H1 (cell line): ENCODE results near the gene PCYT2. TPM values are rescaled to one million over a fixed set of nuclear protein-coding genes. Genes with fewer than 3 reads are reported as not detected.

Experiments used
- CTCF ChIA-PET: fragments of 300-600 bp; sonication (Branson Sonifier 250); formaldehyde crosslinking; loops from one replicate; lab custom pipeline; 2021; ENCODE audit not compliant: partially characterized antibody; lab: Charles Lee
- POLR2A ChIA-PET: fragments of 300-600 bp; sonication (Branson Sonifier 250); formaldehyde crosslinking; loops from one replicate; lab custom pipeline; 2021; ENCODE audit warnings: inconsistent platforms; ENCODE audit not compliant: partially characterized antibody; lab: Charles Lee
- DNase-seq, 2 experiments: peaks; one replicate each; pipeline versions ENCODE4 v3.0.0 to v3.0.0-alpha.2; 2010 to 2022; ENCODE audit warnings: low spot score in 2 of 2, low read depth in 1 of 2, mixed read lengths in 1 of 2
- FAIRE-seq: peaks from 2 replicates; lab custom pipeline; 2011; peaks lifted over from hg19 to GRCh38; lab: Jason Lieb, UNC
- H2AFZ ChIP-seq: 2 replicates; pipeline ENCODE4 v1.8.1; 2012; ENCODE audit warnings: low read length, inconsistent platforms
- H2AK5ac ChIP-seq: 2 replicates; pipeline ENCODE4 v1.6.1; 2013; ENCODE audit warnings: low read depth, low read length
- H2BK120ac ChIP-seq: replicated peaks from 2 replicates; pipeline ENCODE3; 2013; ENCODE audit warnings: low read depth, low read length, inconsistent platforms
- H2BK12ac ChIP-seq: 2 replicates; pipeline ENCODE4 v1.6.1; 2013; ENCODE audit warnings: low read depth, low read length
- H2BK15ac ChIP-seq: 2 replicates; pipeline ENCODE4 v1.6.1; 2013; ENCODE audit warnings: low read length
- H2BK20ac ChIP-seq: 2 replicates; pipeline ENCODE4 v1.6.1; 2013; ENCODE audit warnings: low read length
- H2BK5ac ChIP-seq: 2 replicates; pipeline ENCODE4 v1.6.1; 2013; ENCODE audit warnings: low read depth, low read length
- H3K14ac ChIP-seq: 2 replicates; pipeline ENCODE4 v1.6.1; 2013; ENCODE audit warnings: inconsistent platforms; ENCODE audit not compliant: insufficient read length
- H3K18ac ChIP-seq: 2 replicates; pipeline ENCODE4 v1.6.1; 2013; ENCODE audit warnings: low read length; ENCODE audit errors: extremely low read depth
- H3K23ac ChIP-seq: 2 replicates; pipeline ENCODE4 v1.6.1; 2013; ENCODE audit warnings: inconsistent platforms; ENCODE audit not compliant: insufficient read length
- H3K23me2 ChIP-seq: 2 replicates; pipeline ENCODE4 v1.6.1; 2013; ENCODE audit warnings: low read depth, low read length
- H3K27ac ChIP-seq: 2 replicates; pipeline ENCODE4 v1.6.1; 2011; ENCODE audit warnings: low read depth, low read length, inconsistent platforms
- H3K27me3 ChIP-seq, 4 experiments: replicated peaks in 1 of 4; 1 replicate in 1 of 4; 2 replicates in 3 of 4; pipeline versions ENCODE4 v1.6.1 to v1.8.1; 2011 to 2013; ENCODE audit warnings: low read length in 3 of 4, mild to moderate bottlenecking in 3 of 4, inconsistent platforms in 2 of 4, mixed read lengths in 2 of 4, moderate library complexity in 1 of 4; ENCODE audit not compliant: control insufficient read depth in 3 of 4, insufficient read depth in 3 of 4; ENCODE audit errors: extremely low read depth in 1 of 4
- H3K36me3 ChIP-seq, 4 experiments: 2 replicates each; pipeline versions ENCODE4 v1.6.1 to v1.8.1; 2011 to 2013; ENCODE audit warnings: mild to moderate bottlenecking in 4 of 4, low read length in 3 of 4, moderate library complexity in 2 of 4, control low read depth in 1 of 4, inconsistent platforms in 1 of 4; ENCODE audit not compliant: insufficient read depth in 4 of 4, control insufficient read depth in 2 of 4
- H3K4ac ChIP-seq: replicated peaks from 2 replicates; pipeline ENCODE3; 2013; ENCODE audit warnings: low read length, low read depth, mixed read lengths, inconsistent platforms; ENCODE audit not compliant: insufficient read length
- H3K4me1 ChIP-seq, 4 experiments: replicated peaks in 1 of 4; 1 replicate in 1 of 4; 2 replicates in 3 of 4; pipeline versions ENCODE4 v1.6.1 to v1.8.1; 2011 to 2013; ENCODE audit warnings: low read length in 3 of 4, inconsistent platforms in 2 of 4, mixed read lengths in 1 of 4; ENCODE audit not compliant: insufficient read depth in 4 of 4, control insufficient read depth in 3 of 4
- H3K4me2 ChIP-seq, 2 experiments: 2 replicates each; pipeline versions ENCODE4 v1.6.1 to v1.8.1; 2011 to 2013; ENCODE audit warnings: low read depth in 2 of 2, low read length in 2 of 2, control low read depth in 1 of 2, inconsistent platforms in 1 of 2, mild to moderate bottlenecking in 1 of 2; ENCODE audit not compliant: insufficient read depth in 1 of 2
- H3K4me3 ChIP-seq, 4 experiments: fragments of 200-600, 300-600 bp in 1 of 4; sonication (generic), shearing (Covaris generic), sonication (Bioruptor Twin) in 1 of 4; 2 replicates each; pipeline versions ENCODE4 v1.5.1 to v1.8.1; 2011 to 2016; ENCODE audit warnings: low read length in 4 of 4, low read depth in 3 of 4, control low read depth in 2 of 4, inconsistent platforms in 2 of 4, mild to moderate bottlenecking in 2 of 4, mixed read lengths in 1 of 4, moderate library complexity in 1 of 4; ENCODE audit not compliant: insufficient read depth in 2 of 4; ENCODE audit errors: extremely low read depth in 1 of 4
- H3K56ac ChIP-seq: replicated peaks from 2 replicates; pipeline ENCODE3; 2013; ENCODE audit warnings: low read depth, mild to moderate bottlenecking, mixed read lengths, low read length, inconsistent platforms; ENCODE audit not compliant: insufficient read length
- H3K79me1 ChIP-seq: 2 replicates; pipeline ENCODE4 v1.6.1; 2013; ENCODE audit warnings: low read depth, low read length, control low read depth
- H3K79me2 ChIP-seq, 2 experiments: 2 replicates each; pipeline versions ENCODE4 v1.6.1 to v1.8.1; 2012 to 2013; ENCODE audit warnings: low read length in 2 of 2, mild to moderate bottlenecking in 2 of 2, inconsistent platforms in 1 of 2; ENCODE audit not compliant: insufficient read depth in 2 of 2, control insufficient read depth in 1 of 2
- H3K9ac ChIP-seq, 4 experiments: replicated peaks in 1 of 4; 1 replicate in 1 of 4; 2 replicates in 3 of 4; pipeline versions ENCODE4 v1.6.1 to v1.8.1; 2011 to 2013; ENCODE audit warnings: low read depth in 3 of 4, low read length in 3 of 4, control low read depth in 2 of 4, mild to moderate bottlenecking in 2 of 4, moderate library complexity in 2 of 4, inconsistent platforms in 1 of 4; ENCODE audit errors: extremely low read depth in 1 of 4
- H3K9me3 ChIP-seq, 2 experiments: 2 replicates each; pipeline versions ENCODE4 v1.6.1 to v1.8.1; 2012 to 2013; ENCODE audit warnings: mild to moderate bottlenecking in 2 of 2, moderate library complexity in 2 of 2, control low read depth in 1 of 2, inconsistent platforms in 1 of 2, low read depth in 1 of 2, low read length in 1 of 2, mixed read lengths in 1 of 2; ENCODE audit not compliant: insufficient read depth in 2 of 2
- H4K20me1 ChIP-seq, 2 experiments: replicated peaks in 1 of 2; 2 replicates each; pipeline versions ENCODE3 to v1.8.1; 2011 to 2013; ENCODE audit warnings: inconsistent platforms in 2 of 2, low read length in 2 of 2, mild to moderate bottlenecking in 1 of 2; ENCODE audit not compliant: insufficient read depth in 2 of 2, control insufficient read depth in 1 of 2
- H4K5ac ChIP-seq: 2 replicates; pipeline ENCODE4 v1.6.1; 2013; ENCODE audit warnings: low read length, low read depth, mixed read lengths, inconsistent platforms; ENCODE audit not compliant: insufficient read length
- H4K8ac ChIP-seq: 2 replicates; pipeline ENCODE4 v1.8.0; 2013; ENCODE audit warnings: mild to moderate bottlenecking, moderate library complexity, low read length, inconsistent platforms; ENCODE audit not compliant: insufficient read depth; ENCODE audit errors: extremely low read depth
- H4K91ac ChIP-seq: replicated peaks from 2 replicates; pipeline ENCODE3; 2013; ENCODE audit warnings: low read length, mixed read lengths, inconsistent platforms; ENCODE audit not compliant: insufficient read length
- CBX5 ChIP-seq: fragments of 300-800, 300-1000 bp; sonication (generic); IDR thresholded peaks from 2 replicates; pipeline ENCODE4 v1.7.1; 2016; ENCODE audit warnings: antibody characterized with exemption, low read length, low read depth
- HDAC6 ChIP-seq: IDR thresholded peaks from one replicate; pipeline ENCODE4 v1.7.1; 2012; ENCODE audit warnings: low read depth, mild to moderate bottlenecking, inconsistent platforms, low read length, moderate library complexity
- JUND ChIP-seq: IDR thresholded peaks from 2 replicates; pipeline ENCODE4 v1.6.1; 2011; ENCODE audit warnings: mild to moderate bottlenecking, improper control_type of control experiment, low read length
- POU5F1 ChIP-seq: IDR thresholded peaks from 2 replicates; pipeline ENCODE4 v1.6.1; 2011; ENCODE audit warnings: low read depth, mild to moderate bottlenecking, low read length, moderate library complexity
- RBBP5 ChIP-seq: IDR thresholded peaks from 2 replicates; pipeline ENCODE4 v1.7.1; 2012; ENCODE audit warnings: low read depth, mild to moderate bottlenecking, inconsistent platforms, low read length, moderate library complexity, borderline replicate concordance
- SIN3A ChIP-seq, 2 experiments: IDR thresholded peaks in 1 of 2; conservative IDR thresholded peaks in 1 of 2; 2 replicates each; pipeline ENCODE4 v1.6.1; 2011 to 2012; ENCODE audit warnings: low read length in 2 of 2, improper control_type of control experiment in 1 of 2, low read depth in 1 of 2, mild to moderate bottlenecking in 1 of 2
- SP1 ChIP-seq: IDR thresholded peaks from 2 replicates; pipeline ENCODE4 v1.6.1; 2011; ENCODE audit warnings: low read depth, low read length
- TBP ChIP-seq: IDR thresholded peaks from 2 replicates; pipeline ENCODE4 v1.6.1; 2011; ENCODE audit warnings: low read depth, low read length, improper control_type of control experiment
- TCF12 ChIP-seq: IDR thresholded peaks from 2 replicates; pipeline ENCODE4 v1.6.1; 2011; ENCODE audit warnings: low read depth, mild to moderate bottlenecking, low read length
- WGBS, 2 experiments: shearing (Covaris generic) in 1 of 2; methylation state at CpG; one replicate each; pipeline versions ENCODE4 v1.1.6 to v1.1.7; 2013 to 2015; ENCODE audit warnings: low lambda C conversion rate in 2 of 2, mixed read lengths in 2 of 2, inconsistent platforms in 1 of 2, low coverage in 1 of 2, missing lambda C conversion rate in 1 of 2; ENCODE audit not compliant: insufficient replicate concordance in 2 of 2, insufficient coverage in 1 of 2, insufficient read length in 1 of 2; ENCODE audit errors: extremely low coverage in 1 of 2, missing lambda C conversion rate in 1 of 2; 5-methylcytosine and 5-hydroxymethylcytosine counted together
- polyA plus RNA-seq, 7 experiments: library from polyadenylated mRNA; depleted of rRNA in 3 of 7; stranded (reverse) in 5 of 7; unstranded in 2 of 7; fragments of >200 nt in 5 of 7; fragments of 200-250 nt in 2 of 7; gene quantifications; 1 replicate in 5 of 7; 2 replicates in 1 of 7; 4 replicates in 1 of 7; pipeline versions ENCODE4 v1.2.1 to v1.2.3, GENCODE V29; 2011 to 2013; ENCODE audit warnings: missing spikeins in 2 of 7, mixed read lengths in 2 of 7
- total RNA-seq: library from RNA; stranded (reverse); fragmentation: NEBNext Ultra II Directional; extraction: Animal tissue kit (Norgen Biotek cat#: 25700); gene quantifications from 2 replicates; pipeline ENCODE4 v1.2.1, GENCODE V29; 2021
- TF ChIP-seq, protein P1 (sequence below): IDR thresholded peaks from 2 replicates; pipeline ENCODE4 v1.6.1; 2012; ENCODE audit warnings: low read length, inconsistent platforms

PCYT2 gene
- total and polyA plus RNA-seq, 2 of the 8 experiments (the other 6 are each of a cell fraction or from before 2014, with no cell fraction given), result 29.9 to 31.3 TPM

DNA sequence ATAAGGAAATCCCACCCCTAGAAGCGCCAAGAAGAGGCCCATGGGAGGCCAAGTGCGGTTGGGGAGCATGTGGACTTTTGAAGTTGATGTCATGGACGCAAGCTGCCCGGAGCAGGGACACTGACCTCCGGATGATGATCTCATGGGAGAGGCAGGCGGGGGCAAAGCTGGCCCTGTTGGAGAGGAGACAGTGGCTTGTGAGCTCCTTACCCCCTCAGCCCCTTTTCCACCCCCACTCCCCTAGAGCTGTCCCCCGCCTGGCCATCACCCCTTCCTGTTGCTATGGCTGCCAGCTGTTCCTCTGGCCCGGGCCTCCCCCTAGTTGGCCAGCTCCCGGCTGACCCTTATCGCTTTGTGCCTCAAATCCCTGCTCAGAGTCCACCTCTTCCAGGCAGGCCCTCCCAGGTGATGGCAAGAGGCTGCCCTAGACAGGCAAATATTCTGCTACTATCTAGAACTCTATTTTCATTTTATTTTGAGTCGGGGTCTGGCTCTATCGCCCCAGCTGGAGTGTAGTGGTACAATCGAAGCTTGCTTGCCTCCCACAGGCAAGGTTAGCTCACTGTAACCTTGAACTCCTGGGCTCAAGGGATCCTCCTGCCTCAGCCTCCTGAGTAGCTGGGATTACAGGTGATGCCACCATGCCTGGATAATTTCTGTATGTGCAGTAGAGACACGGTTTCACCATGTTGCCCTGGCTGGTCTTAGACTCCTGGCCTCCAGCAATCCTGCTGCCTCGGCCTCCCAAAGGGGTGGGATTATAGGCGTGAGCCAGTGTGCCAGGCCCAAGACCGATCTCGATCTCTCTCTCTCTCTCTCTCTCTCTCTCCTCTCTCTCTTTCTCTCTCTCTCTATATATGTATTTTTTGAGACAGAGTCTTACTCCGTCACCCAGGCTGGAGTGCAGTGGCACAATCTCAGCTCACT lies 43.2 kb upstream of the PCYT2 start:
- no peak overlapping the region for H4K91ac ChIP-seq
- no peak overlapping the region for H3K56ac ChIP-seq
- H4K8ac ChIP-seq, result no peak overlapping the region; the same call in none of the 2 replicates
- peaks cover 0 to 2% (median 0%) of the 10 kb centered on the region in 4 experiments; a peak in 1 of 7 replicates for H3K4me1 ChIP-seq
- 85% methylated on average over 18 of the region's 19 CpGs; no CpG with 5 or more reads in 1 of the 2 experiments for WGBS, 2 experiments
- no peak overlapping the region for H3K23ac ChIP-seq
- FAIRE-seq, result no peak
- no peaks in the 10 kb centered on the region for H4K20me1 ChIP-seq
- H3K4ac ChIP-seq, result no peak overlapping the region
- H2BK15ac ChIP-seq, result no peak overlapping the region
- DNase-seq, result no peak
- H2BK120ac ChIP-seq, result no peak overlapping the region
- H3K36me3 ChIP-seq, result no peaks in the 10 kb centered on the region
- no peak overlapping the region for H2BK12ac ChIP-seq
- no peaks in the 10 kb centered on the region for H3K79me2 ChIP-seq
- CTCF ChIA-PET, result interaction anchor here (1.0 to 2.0 kb wide), 8 partner anchors 13 to 218 kb away, joined by 3 to 8 read pairs (median 4); partner anchors contain the start of gene PYCR1
- no peak overlapping the region for H2BK5ac ChIP-seq
- POLR2A ChIA-PET, result interaction anchor here (0.6 to 2.8 kb wide), 9 partner anchors 17 to 78 kb away, joined by 3 to 10 read pairs (median 5); partner anchors contain the start of genes ASPSCR1, MAFG and PYCR1
- H3K9me3 ChIP-seq, result no peaks in the 10 kb centered on the region
- no peaks in the 10 kb centered on the region for H3K23me2 ChIP-seq
- no peak overlapping the region for H3K4me3 ChIP-seq
- no peak overlapping the region for H3K4me2 ChIP-seq
- no peak overlapping the region for H2BK20ac ChIP-seq
- H3K9ac ChIP-seq, result no peak overlapping the region
- no peaks in the 10 kb centered on the region for H3K79me1 ChIP-seq
- H2AK5ac ChIP-seq, result no peak overlapping the region
- H3K14ac ChIP-seq, result no peak overlapping the region
- no peak overlapping the region for H4K5ac ChIP-seq
- H2AFZ ChIP-seq, result no peak overlapping the region
- H3K18ac ChIP-seq, result no peak overlapping the region
- H3K27me3 ChIP-seq, result peaks cover 17 to 39% (median 19%) of the 10 kb centered on the region in 4 experiments
- no peak for TF ChIP-seq POU5F1
- TF ChIP-seq SIN3A (conservative IDR thresholded peaks at IDR 0.05 in 1 of 2, IDR thresholded peaks at IDR 0.05 in 1 of 2; ENCODE audit: low read depth in 1 of 2, low read length in 2 of 2), result no peak
- no peak for TF ChIP-seq JUND
- no peak for TF ChIP-seq RBBP5
- no peak for TF ChIP-seq CBX5
- no peak for TF ChIP-seq HDAC6
- TF ChIP-seq, protein P1, sequence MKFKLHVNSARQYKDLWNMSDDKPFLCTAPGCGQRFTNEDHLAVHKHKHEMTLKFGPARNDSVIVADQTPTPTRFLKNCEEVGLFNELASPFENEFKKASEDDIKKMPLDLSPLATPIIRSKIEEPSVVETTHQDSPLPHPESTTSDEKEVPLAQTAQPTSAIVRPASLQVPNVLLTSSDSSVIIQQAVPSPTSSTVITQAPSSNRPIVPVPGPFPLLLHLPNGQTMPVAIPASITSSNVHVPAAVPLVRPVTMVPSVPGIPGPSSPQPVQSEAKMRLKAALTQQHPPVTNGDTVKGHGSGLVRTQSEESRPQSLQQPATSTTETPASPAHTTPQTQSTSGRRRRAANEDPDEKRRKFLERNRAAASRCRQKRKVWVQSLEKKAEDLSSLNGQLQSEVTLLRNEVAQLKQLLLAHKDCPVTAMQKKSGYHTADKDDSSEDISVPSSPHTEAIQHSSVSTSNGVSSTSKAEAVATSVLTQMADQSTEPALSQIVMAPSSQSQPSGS, result no peak
- TF ChIP-seq SP1, result no peak
- TF ChIP-seq TCF12, result no peak
- TF ChIP-seq TBP, result no peak
- TF ChIP-seq, all 59 proteins: peak for 0
- H3K27ac ChIP-seq, result no peak overlapping the region
